SK-N-SH treated with all-trans-retinoic acid at 6 μM for 48 hours (cell line): ENCODE data around the gene NFU1.
"Not testable (repeated sequence)": the region's sequence is repeated elsewhere in the genome, so short reads cannot be mapped to it uniquely, and the experiment has no call there.

ENCODE experiments used
- ATAC-seq: fragments of 200-7000 bp; cut with Tn5 transposase; 3 replicates; pipeline ENCODE4 v1.9.1; 2020; ENCODE audit warnings: mild to moderate bottlenecking, moderate library complexity
- ARNTL ChIP-seq: fragments of 450-650 bp; formaldehyde crosslinking; IDR thresholded peaks from 2 replicates; pipeline ENCODE4 v1.5.0; 2020; ENCODE audit warnings: low read depth, mild to moderate bottlenecking, moderate library complexity, borderline replicate concordance
- CREB5 ChIP-seq: fragments of 250-450 bp; sonication (Bioruptor Pico); IDR thresholded peaks from 2 replicates; pipeline ENCODE4 v1.5.1; 2020; ENCODE audit warnings: low read depth, mild to moderate bottlenecking, moderate library complexity
- CSRNP3 ChIP-seq: fragments of 250-450 bp; sonication (Bioruptor Pico); IDR thresholded peaks from 2 replicates; pipeline ENCODE4 v1.5.1; 2021; ENCODE audit warnings: mild to moderate bottlenecking, moderate library complexity
- ESRRG ChIP-seq: fragments of 250-450 bp; sonication (Bioruptor Pico); IDR thresholded peaks from 2 replicates; pipeline ENCODE4 v1.6.1; 2021; ENCODE audit warnings: mild to moderate bottlenecking
- ISL1 ChIP-seq: fragments of 250-450 bp; sonication (Bioruptor Pico); IDR thresholded peaks from 2 replicates; pipeline ENCODE4 v2.1.2; 2022; ENCODE audit warnings: mild to moderate bottlenecking, moderate library complexity
- PATZ1 ChIP-seq: fragments of 250-450 bp; sonication (Bioruptor Pico); IDR thresholded peaks from 2 replicates; pipeline ENCODE4 v1.8.0; 2020; ENCODE audit warnings: mild to moderate bottlenecking, moderate library complexity, borderline replicate concordance
- POU6F1 ChIP-seq: fragments of 250-450 bp; sonication (Bioruptor Pico); IDR thresholded peaks from 2 replicates; pipeline ENCODE4 v1.8.0; 2021; ENCODE audit warnings: low read depth, mild to moderate bottlenecking, moderate library complexity, borderline replicate concordance
- TCF4 ChIP-seq: fragments of 250-450 bp; sonication (Bioruptor Pico); IDR thresholded peaks from 2 replicates; pipeline ENCODE4 v1.8.0; 2021; ENCODE audit warnings: mild to moderate bottlenecking, moderate library complexity, borderline replicate concordance
- TOX ChIP-seq: fragments of 250-450 bp; sonication (Bioruptor Pico); IDR thresholded peaks from 2 replicates; pipeline ENCODE4 v1.8.0; 2021; ENCODE audit warnings: mild to moderate bottlenecking, moderate library complexity, borderline replicate concordance
- TSHZ2 ChIP-seq: fragments of 250-450 bp; sonication (Bioruptor Pico); IDR thresholded peaks from 2 replicates; pipeline ENCODE4 v1.5.0; 2020; ENCODE audit warnings: mild to moderate bottlenecking, moderate library complexity
- ZFP3 ChIP-seq: fragments of 250-450 bp; sonication (Bioruptor Pico); IDR thresholded peaks from 2 replicates; pipeline ENCODE4 v1.5.0; 2020; ENCODE audit warnings: mild to moderate bottlenecking, moderate library complexity
- ZNF565 ChIP-seq: fragments of 450-650 bp; formaldehyde crosslinking; conservative IDR thresholded peaks from 2 replicates; pipeline ENCODE4 v1.5.0; 2020; ENCODE audit warnings: low read depth, mild to moderate bottlenecking, moderate library complexity
- ZNF70 ChIP-seq: fragments of 450-650 bp; formaldehyde crosslinking; IDR thresholded peaks from 2 replicates; pipeline ENCODE4 v1.5.0; 2020; ENCODE audit warnings: mild to moderate bottlenecking, moderate library complexity
- ZNF8 ChIP-seq: fragments of 450-650 bp; formaldehyde crosslinking; IDR thresholded peaks from 2 replicates; pipeline ENCODE4 v1.5.0; 2020; ENCODE audit warnings: mild to moderate bottlenecking, moderate library complexity

Gene NFU1

GRCh38 chr2:69449906-69450305 is 12.7 kb upstream of the NFU1 start:
- no peak for TF ChIP-seq TOX (CRISPR knock-in tag)
- TF ChIP-seq ISL1 (CRISPR knock-in tag) = no peak
- TF ChIP-seq ARNTL = no peak
- no peak for TF ChIP-seq ZNF8
- TF ChIP-seq POU6F1 (CRISPR knock-in tag) = no peak
- no peak for TF ChIP-seq ESRRG
- TF ChIP-seq TSHZ2 (CRISPR knock-in tag) = no peak
- no peak for TF ChIP-seq PATZ1 (CRISPR knock-in tag)
- TF ChIP-seq ZFP3 (CRISPR knock-in tag) = no peak
- TF ChIP-seq ZNF70 (CRISPR knock-in tag) = no peak
- no peak for TF ChIP-seq TCF4 (CRISPR knock-in tag)
- no peak for TF ChIP-seq CREB5
- no peak for TF ChIP-seq CSRNP3 (CRISPR knock-in tag)
- no peak for ATAC-seq

DNA sequence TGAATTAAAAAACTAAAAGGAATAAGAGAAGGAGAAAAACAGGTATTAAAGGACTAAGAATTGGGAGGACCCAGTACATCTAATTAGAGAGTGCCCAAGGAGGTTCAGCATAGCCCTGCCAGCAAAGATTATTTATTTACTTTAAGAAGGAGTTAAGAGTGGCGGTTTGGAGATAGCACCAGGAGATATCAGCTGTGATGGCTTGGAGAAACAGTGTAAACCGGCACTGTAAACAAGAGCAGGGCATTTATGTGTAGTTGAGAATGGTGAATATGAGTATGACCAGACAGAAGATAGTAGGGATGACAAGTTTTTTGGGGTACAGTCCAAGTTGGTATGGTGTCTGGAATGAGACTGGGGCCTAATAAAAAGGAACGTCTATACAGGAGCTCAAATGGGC is 6.4 kb upstream of the NFU1 start:
- not testable (repeated sequence) for ATAC-seq

DNA sequence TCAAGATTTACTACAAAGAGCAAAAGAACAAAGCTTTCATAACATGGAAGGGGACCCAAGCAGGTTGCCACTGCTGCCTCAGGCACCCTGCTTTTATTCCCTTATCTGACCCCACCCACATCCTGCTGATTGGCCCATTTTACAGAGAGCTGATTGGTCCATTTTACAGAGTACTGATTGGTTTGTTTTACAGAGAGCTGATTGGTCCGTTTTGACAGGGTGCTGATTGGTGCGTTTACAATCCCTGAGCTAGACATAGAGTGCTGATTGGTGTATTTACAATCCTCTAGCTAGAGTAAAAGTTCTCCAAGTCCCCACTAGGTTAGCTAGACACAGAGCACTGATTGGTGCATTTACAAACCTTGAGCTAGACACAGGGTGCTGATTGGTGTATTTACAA is 2.3 kb upstream of the NFU1 start:
- not testable (repeated sequence) for ATAC-seq

GRCh38 chr2:69438580-69438979 is 1.3 kb upstream of the NFU1 start:
- TF ChIP-seq CSRNP3 (CRISPR knock-in tag) (no peak), ZNF565 (CRISPR knock-in tag) (no peak), ESRRG (no peak), POU6F1 (CRISPR knock-in tag) (no peak)
- TF ChIP-seq, all 23 proteins: peak for 0
- no peak for ATAC-seq
